Measurements from ENCODE around the gene RAP1GAP2. TPM values are rescaled to one million over a fixed set of nuclear protein-coding genes. Genes with fewer than 3 reads are reported as not detected.
"Not testable (repeated sequence)": the region's sequence is repeated elsewhere in the genome, so short reads cannot be mapped to it uniquely, and the experiment has no call there.

Gene RAP1GAP2
- total RNA-seq, 2 experiments from 2014 or later = 11.3 to 28.2 TPM

- no peak overlapping the region for H3K4me2 ChIP-seq (ENCODE audit: low read length)
- intact Hi-C loops (cut with micrococcal nuclease; ENCODE audit: unreplicated experiment) = no loop called here
- no peaks in the 10 kb centered on the region for H3K9me2 ChIP-seq (ENCODE audit: insufficient read depth, low read length)
- H3K4me3 ChIP-seq (ENCODE audit: low read depth, low read length, poor library complexity, severe bottlenecking) = no peak overlapping the region
- ChIA-PET POLR2A (no interaction called here), CTCF (ENCODE audit: unreplicated experiment) (no interaction called here)
- TF ChIP-seq EZH2phosphoT487 (IDR thresholded peaks at IDR 0.05; ENCODE audit: borderline replicate concordance, low read depth, low read length) (no peak), CTCF (conservative IDR thresholded peaks at IDR 0.05; ENCODE audit: low read length) (no peak)
- H3K4me1 ChIP-seq (ENCODE audit: insufficient read depth, low read length, poor library complexity, severe bottlenecking) = peaks cover 15% of the 10 kb centered on the region
- BruUV-seq (replicated peaks) = no TSS peak
- no peaks in the 10 kb centered on the region for H3K9me3 ChIP-seq (ENCODE audit: low read length)
- H4K20me1 ChIP-seq (ENCODE audit: insufficient read depth, low read length) = no peaks in the 10 kb centered on the region
- H3K27ac ChIP-seq (ENCODE audit: low read depth, low read length, poor library complexity, severe bottlenecking) = no peak overlapping the region
- H3K36me3 ChIP-seq (ENCODE audit: insufficient read depth, low read length) = no peaks in the 10 kb centered on the region
- DNase-seq (ENCODE audit: low spot score) = no peak
- H2AFZ ChIP-seq (ENCODE audit: low read length) = no peak overlapping the region
- no peaks in the 10 kb centered on the region for H3K79me2 ChIP-seq (ENCODE audit: insufficient read depth, low read depth, low read length)
Observed at GRCh38 chr17:2889256-2889655, 93.0 kb downstream of the RAP1GAP2 start.

GRCh38 chr17:2890778-2891177 lies 94.5 kb downstream of the RAP1GAP2 start:
- H3K4me2 ChIP-seq (ENCODE audit: low read length); BruUV-seq (replicated peaks); intact Hi-C loops (cut with micrococcal nuclease; ENCODE audit: unreplicated experiment); DNase-seq (ENCODE audit: low spot score); H3K27ac ChIP-seq (ENCODE audit: low read depth, low read length, poor library complexity, severe bottlenecking); H3K79me2 ChIP-seq (ENCODE audit: insufficient read depth, low read depth, low read length); H3K9me3 ChIP-seq (ENCODE audit: low read length); H3K36me3 ChIP-seq (ENCODE audit: insufficient read depth, low read length); H3K9me2 ChIP-seq (ENCODE audit: insufficient read depth, low read length); CTCF ChIA-PET (ENCODE audit: unreplicated experiment); POLR2A ChIA-PET; H4K20me1 ChIP-seq (ENCODE audit: insufficient read depth, low read length); H2AFZ ChIP-seq (ENCODE audit: low read length); H3K4me3 ChIP-seq (ENCODE audit: low read depth, low read length, poor library complexity, severe bottlenecking): not testable (repeated sequence)
- H3K4me1 ChIP-seq (ENCODE audit: insufficient read depth, low read length, poor library complexity, severe bottlenecking) = peaks cover 15% of the 10 kb centered on the region

- intact Hi-C loops (cut with micrococcal nuclease; ENCODE audit: unreplicated experiment) = no loop called here
- TF ChIP-seq EZH2phosphoT487 (IDR thresholded peaks at IDR 0.05; ENCODE audit: borderline replicate concordance, low read depth, low read length) = no peak
- no peak for TF ChIP-seq CTCF (conservative IDR thresholded peaks at IDR 0.05; ENCODE audit: low read length)
- POLR2A ChIA-PET = no interaction called here
- Histone ChIP-seq H3K4me1 (ENCODE audit: insufficient read depth, low read length, poor library complexity, severe bottlenecking) (peaks cover 15% of the 10 kb centered on the region), H4K20me1 (ENCODE audit: insufficient read depth, low read length) (no peaks in the 10 kb centered on the region), H3K9me3 (ENCODE audit: low read length) (no peaks in the 10 kb centered on the region), H2AFZ (ENCODE audit: low read length) (no peak overlapping the region), H3K4me2 (ENCODE audit: low read length) (no peak overlapping the region), H3K36me3 (ENCODE audit: insufficient read depth, low read length) (no peaks in the 10 kb centered on the region), H3K9me2 (ENCODE audit: insufficient read depth, low read length) (no peaks in the 10 kb centered on the region), H3K79me2 (ENCODE audit: insufficient read depth, low read depth, low read length) (no peaks in the 10 kb centered on the region), H3K4me3 (ENCODE audit: low read depth, low read length, poor library complexity, severe bottlenecking) (no peak overlapping the region), H3K27ac (ENCODE audit: low read depth, low read length, poor library complexity, severe bottlenecking) (no peak overlapping the region)
- CTCF ChIA-PET (ENCODE audit: unreplicated experiment) = no interaction called here
- DNase-seq (ENCODE audit: low spot score) = no peak
- no TSS peak for BruUV-seq (replicated peaks)
Observed at GRCh38 chr17:2892305-2892971, 96.2 kb downstream of the RAP1GAP2 start.
